NCI-H2196 (cell line): ENCODE measurements around the gene BNIP1.
"Not testable (repeated sequence)": the region's sequence is repeated elsewhere in the genome, so short reads cannot be mapped to it uniquely, and the experiment has no call there.

Source experiments
- DNase-seq: peaks from one replicate; lab custom pipeline; 2025; ENCODE audit not compliant: unreplicated experiment; lab: John Stamatoyannopoulos, UW

BNIP1 gene

GRCh38 chr5:173144200-173145176, at the start of gene BNIP1:
Gene BNIP1, plus strand, starts transcription at chr5:173144531. Its CDS starts 15 bp downstream, at chr5:173144546.
- DNase-seq = peak; percentile 96

- no peak for DNase-seq
These were observed 45.5 kb upstream of the BNIP1 start for GRCh38 chr5:173098787-173099186.

- no peak for DNase-seq
These were observed 44.9 kb upstream of the BNIP1 start for GRCh38 chr5:173099461-173099860.

GRCh38 chr5:173101245-173101644, 43.1 kb upstream of the BNIP1 start:
- DNase-seq = no peak

- no peak for DNase-seq
These were observed 40.9 kb upstream of the BNIP1 start for GRCh38 chr5:173103411-173103810.

GRCh38 chr5:173108914-173109313, 35.4 kb upstream of the BNIP1 start:
- DNase-seq = no peak

- DNase-seq = no peak
These were observed 29.8 kb upstream of the BNIP1 start for GRCh38 chr5:173114536-173114935.

GRCh38 chr5:173119719-173120118, 24.6 kb upstream of the BNIP1 start:
- no peak for DNase-seq

- no peak for DNase-seq
These were observed 20.9 kb upstream of the BNIP1 start for GRCh38 chr5:173123416-173123815.

- DNase-seq = not testable (repeated sequence)
These were observed 12.2 kb upstream of the BNIP1 start for GRCh38 chr5:173132166-173132565.

GRCh38 chr5:173138707-173139106, 5.6 kb upstream of the BNIP1 start:
- no peak for DNase-seq

- no peak for DNase-seq
These were observed 4.7 kb upstream of the BNIP1 start for GRCh38 chr5:173139631-173140030.

- no peak for DNase-seq
These were observed 3.6 kb upstream of the BNIP1 start for GRCh38 chr5:173140769-173141168.

- DNase-seq = no peak
These were observed 764 bp upstream of the BNIP1 start for GRCh38 chr5:173143567-173143966.

- DNase-seq = no peak
These were observed 4.0 kb downstream of the BNIP1 start for GRCh38 chr5:173148354-173148753.

GRCh38 chr5:173152547-173152946, 8.2 kb downstream of the BNIP1 start:
- no peak for DNase-seq

GRCh38 chr5:173153842-173154241, 9.5 kb downstream of the BNIP1 start:
- DNase-seq = no peak

- not testable (repeated sequence) for DNase-seq
These were observed 10.3 kb downstream of the BNIP1 start for GRCh38 chr5:173154619-173155018.

GRCh38 chr5:173155912-173156311, 11.6 kb downstream of the BNIP1 start:
- no peak for DNase-seq

- no peak for DNase-seq
These were observed 14.0 kb downstream of the BNIP1 start for GRCh38 chr5:173158366-173158765.

- no peak for DNase-seq
These were observed 14.9 kb downstream of the BNIP1 start for GRCh38 chr5:173159256-173159655.

- no peak for DNase-seq
These were observed 16.8 kb downstream of the BNIP1 start for GRCh38 chr5:173161148-173161547.

- no peak for DNase-seq
These were observed 18.9 kb downstream of the BNIP1 start for GRCh38 chr5:173163219-173163618.
